ENCODE measurements around the gene SYT5.

- TF ChIP-seq POLR2AphosphoS5 (IDR thresholded peaks at IDR 0.05; ENCODE audit: low read depth, low read length) = no peak; the same call in 1 of the 2 replicates
- TF ChIP-seq REST (IDR thresholded peaks at IDR 0.05; ENCODE audit: insufficient read depth in 1 of 2, low read depth in 2 of 2, low read length in 2 of 2) = no peak
Observed at GRCh38 chr19:55223291-55224037, 43.4 kb upstream of the SYT5 start.

Measured in PFSK-1 (cell line).